Ovary (tissue), 9 donors: ENCODE results near the gene PHLDA2. TPM values are rescaled to one million over a fixed set of nuclear protein-coding genes. Genes with fewer than 3 reads are reported as not detected.

ENCODE experiments used
- DNase-seq, 5 donors: peaks; one replicate each; pipeline ENCODE4 v3.0.0-alpha.2; 2019 to 2020
- H3K27ac ChIP-seq, 2 donors: fragments of 200-600 bp; one replicate each; pipeline versions ENCODE4 v1.5.1 to v1.8.0; 2019 to 2022
- H3K27me3 ChIP-seq: fragments of 200-600 bp; one replicate; pipeline ENCODE4 v1.8.0; 2022
- H3K36me3 ChIP-seq: fragments of 200-600 bp; sonication (generic); one replicate; pipeline ENCODE4 v1.5.1; 2019
- H3K4me1 ChIP-seq: one replicate; pipeline ENCODE4 v1.8.1; 2013; ENCODE audit warnings: mild to moderate bottlenecking, moderate library complexity; ENCODE audit not compliant: insufficient read depth
- H3K4me3 ChIP-seq: fragments of 200-600 bp; sonication (generic); one replicate; pipeline ENCODE4 v1.5.1; 2017
- H3K9me3 ChIP-seq, 2 donors: fragments of 200-600 bp in 1 of 2; sonication (generic) in 1 of 2; one replicate each; pipeline versions ENCODE4 v1.5.1 to v1.8.1; 2013 to 2019; ENCODE audit warnings: mild to moderate bottlenecking in 1 of 2, moderate library complexity in 1 of 2
- EP300 ChIP-seq: sonication (generic); formaldehyde crosslinking; IDR thresholded peaks from one replicate; pipeline ENCODE4 v1.6.1; 2017; ENCODE audit warnings: antibody characterized with exemption
- POLR2A ChIP-seq: fragments of 450-650 bp; IDR thresholded peaks from one replicate; pipeline ENCODE4 v1.6.1; 2017; ENCODE audit warnings: antibody characterized with exemption, mild to moderate bottlenecking, moderate library complexity
- WGBS, 3 donors: extraction: QIAGEN DNeasy Blood & Tissue Kit in 1 of 3; methylation state at CpG; one replicate each; pipeline versions ENCODE4 v1.1.5 to v1.1.7; 2013 to 2017; 5-methylcytosine and 5-hydroxymethylcytosine counted together
- intact Hi-C, 4 donors: fragments of 100-400 bp; cut with DNase I; formaldehyde crosslinking; loops; one replicate each; pipeline versions ENCODE4 v1.11.0 to v1.15.1; 2022 to 2023
- polyA plus RNA-seq, 2 donors: library from polyadenylated mRNA; stranded (reverse); fragments of 200-250 nt in 1 of 2; fragments of 350-450 nt in 1 of 2; fragmentation: Illumina TruSeq in 1 of 2; extraction: RNeasy Lipid Tissue Mini Kit (QIAGEN cat#74804) in 1 of 2; gene quantifications; one replicate each; pipeline ENCODE4 v1.2.3, GENCODE V29; 2013 to 2014
- total RNA-seq, 7 donors: library from RNA; depleted of rRNA in 2 of 7; stranded (reverse); fragments of >200 nt in 2 of 7; fragmentation: NEBNext Ultra II Directional in 3 of 7; extraction: Animal tissue kit (Norgen Biotek cat#: 25700) in 3 of 7; gene quantifications; one replicate each; pipeline versions ENCODE4 v1.1.0 to v1.2.4, GENCODE V29; 2016 to 2023
- TF ChIP-seq, protein P1 (sequence below), 3 donors: fragments of 450-650 bp in 2 of 3; fragments of 200-600 bp in 1 of 3; IDR thresholded peaks; one replicate each; pipeline versions ENCODE4 v1.5.1 to v1.8.0; 2016 to 2022; ENCODE audit warnings: antibody characterized with exemption in 3 of 3, mild to moderate bottlenecking in 1 of 3
- donor health status: DM: no; HTN: no; CAD: no; lungs with moderate emphysema.
- donor health status: DM: no; HTN: no; CAD: no.
- donor health status: Bipolar disorder and iron deficiency.
- donor health status: DM: yes; HTN: yes; CAD: no.
- donor health status: DM: no; HTN: no; CAD: no.
- donor health status: DM: yes; HTN: yes; CAD: no.

PHLDA2 gene
- total and polyA plus RNA-seq, 9 donors: 0.60 to 11.3 (median 1.7) TPM; not detected in 1

DNA sequence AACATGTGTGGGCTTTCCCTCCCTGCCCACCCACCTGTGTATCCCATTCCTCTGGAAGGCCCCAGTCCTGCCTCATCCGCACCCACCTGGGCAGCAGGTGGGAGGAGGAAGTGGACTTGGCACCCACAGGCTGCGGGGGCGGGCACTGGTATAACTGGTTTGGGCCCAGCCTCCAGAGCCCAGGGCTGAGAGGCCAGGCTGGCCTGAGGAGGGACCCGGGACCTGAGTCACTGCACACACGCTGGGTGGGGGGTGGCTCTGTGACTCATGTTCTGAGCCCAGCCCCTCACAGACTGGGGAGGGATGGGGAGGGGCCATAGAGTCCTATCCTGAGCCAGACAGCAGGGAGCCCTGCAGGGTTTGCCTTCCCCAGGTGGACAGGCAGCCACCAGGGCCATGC is 16.7 kb downstream of the PHLDA2 start:
- H3K4me3 ChIP-seq: no peak overlapping the region
- TF ChIP-seq POLR2A (no peak), EP300 (no peak)
- TF ChIP-seq, protein P1, sequence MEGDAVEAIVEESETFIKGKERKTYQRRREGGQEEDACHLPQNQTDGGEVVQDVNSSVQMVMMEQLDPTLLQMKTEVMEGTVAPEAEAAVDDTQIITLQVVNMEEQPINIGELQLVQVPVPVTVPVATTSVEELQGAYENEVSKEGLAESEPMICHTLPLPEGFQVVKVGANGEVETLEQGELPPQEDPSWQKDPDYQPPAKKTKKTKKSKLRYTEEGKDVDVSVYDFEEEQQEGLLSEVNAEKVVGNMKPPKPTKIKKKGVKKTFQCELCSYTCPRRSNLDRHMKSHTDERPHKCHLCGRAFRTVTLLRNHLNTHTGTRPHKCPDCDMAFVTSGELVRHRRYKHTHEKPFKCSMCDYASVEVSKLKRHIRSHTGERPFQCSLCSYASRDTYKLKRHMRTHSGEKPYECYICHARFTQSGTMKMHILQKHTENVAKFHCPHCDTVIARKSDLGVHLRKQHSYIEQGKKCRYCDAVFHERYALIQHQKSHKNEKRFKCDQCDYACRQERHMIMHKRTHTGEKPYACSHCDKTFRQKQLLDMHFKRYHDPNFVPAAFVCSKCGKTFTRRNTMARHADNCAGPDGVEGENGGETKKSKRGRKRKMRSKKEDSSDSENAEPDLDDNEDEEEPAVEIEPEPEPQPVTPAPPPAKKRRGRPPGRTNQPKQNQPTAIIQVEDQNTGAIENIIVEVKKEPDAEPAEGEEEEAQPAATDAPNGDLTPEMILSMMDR (IDR thresholded peaks at IDR 0.05): no peak
- WGBS, 3 donors: 70 to 76% (median 72%) methylated on average over 5 of the region's 5 CpGs
- peak in 1 of 5 donors; percentile 9 for DNase-seq
- H3K4me1 ChIP-seq: no peaks in the 10 kb centered on the region
- intact Hi-C loops: loop anchor here in 1 of 4 donors (10.0 kb wide), 1 partner anchor 708 kb away; no protein-coding TSS in a partner anchor
- H3K27ac ChIP-seq: no peak overlapping the region
- H3K27me3 ChIP-seq: no peaks in the 10 kb centered on the region
- no peaks in the 10 kb centered on the region for H3K9me3 ChIP-seq
- H3K36me3 ChIP-seq: no peaks in the 10 kb centered on the region

DNA sequence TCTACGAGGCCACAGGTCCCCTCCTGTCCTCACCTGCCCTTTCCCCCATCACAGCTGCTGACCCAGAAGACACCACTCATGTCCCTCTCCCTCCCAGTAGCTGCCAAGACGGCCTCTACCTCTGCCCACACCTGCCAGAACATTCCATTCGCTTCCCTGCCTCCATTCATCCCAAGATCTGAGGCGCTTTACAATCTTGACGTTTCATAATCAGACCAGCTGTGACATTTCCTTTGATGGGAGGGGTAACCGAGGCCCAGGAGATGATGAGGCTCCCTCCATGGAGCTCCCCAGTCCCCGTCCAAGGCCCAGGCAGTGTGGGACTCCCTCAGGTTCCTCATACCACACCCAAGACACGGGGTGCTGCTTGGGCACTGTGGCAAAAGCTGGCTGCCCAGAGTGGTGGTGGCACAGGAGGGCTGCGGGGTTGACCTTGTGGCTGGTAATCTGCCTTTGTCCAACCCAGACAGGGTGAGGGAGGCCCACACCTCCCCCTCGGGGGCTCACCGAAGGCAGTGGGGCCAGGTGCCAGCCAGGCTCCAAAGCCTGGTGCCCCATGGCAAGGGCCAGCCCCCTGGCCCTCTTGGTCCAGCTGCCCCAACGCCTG is 17.3 kb downstream of the PHLDA2 start:
- no peak overlapping the region for H3K4me3 ChIP-seq
- H3K27ac ChIP-seq: no peak overlapping the region
- no peak for DNase-seq
- 79 to 84% (median 81%) methylated on average over 10 to 12 of the region's 12 CpGs for WGBS, 3 donors
- no peaks in the 10 kb centered on the region for H3K36me3 ChIP-seq
- no peaks in the 10 kb centered on the region for H3K4me1 ChIP-seq
- no peaks in the 10 kb centered on the region for H3K9me3 ChIP-seq
- TF ChIP-seq, protein P1 (IDR thresholded peaks at IDR 0.05): no peak
- TF ChIP-seq EP300 (no peak), POLR2A (no peak)
- H3K27me3 ChIP-seq: no peaks in the 10 kb centered on the region
- intact Hi-C loops: loop anchor here in 1 of 4 donors (10.0 kb wide), 1 partner anchor 707 kb away; no protein-coding TSS in a partner anchor

DNA sequence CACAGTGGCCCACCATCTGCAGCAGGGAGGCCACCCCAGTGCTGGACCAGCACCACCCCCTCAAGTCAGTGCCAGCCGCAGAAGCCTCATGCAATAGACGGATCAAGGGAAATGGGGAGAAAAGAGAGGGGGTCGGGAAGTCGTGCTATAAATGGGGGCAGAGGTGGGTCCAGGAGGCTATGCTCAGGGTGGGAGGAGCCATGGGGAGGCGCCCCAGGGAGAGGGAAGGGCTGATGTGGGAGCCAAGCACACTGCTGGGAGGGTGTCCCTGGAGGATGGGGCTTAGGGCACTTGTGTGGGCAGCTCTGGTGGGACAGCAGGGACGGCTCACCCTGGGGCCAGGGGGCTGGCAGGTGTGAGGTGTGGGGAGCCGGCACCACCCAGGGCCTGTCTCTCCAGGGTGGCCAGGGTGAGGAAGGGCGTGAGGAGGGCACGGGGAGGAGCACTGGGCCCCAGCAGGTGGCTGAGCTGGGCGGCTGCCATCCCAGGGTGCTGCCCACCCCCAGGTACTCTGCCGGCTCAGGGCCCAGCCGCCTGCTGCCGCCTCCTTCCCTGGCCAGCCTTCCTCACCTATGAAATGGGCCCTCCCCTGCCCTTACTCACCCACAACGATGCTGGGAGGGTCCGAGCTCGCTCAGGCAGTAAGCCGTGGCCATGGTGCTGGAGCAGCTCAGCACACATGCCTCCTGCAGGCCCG is 18.0 kb downstream of the PHLDA2 start:
- intact Hi-C loops: loop anchor here in 1 of 4 donors (10.0 kb wide), 1 partner anchor 706 kb away; no protein-coding TSS in a partner anchor
- DNase-seq: no peak
- no peaks in the 10 kb centered on the region for H3K27me3 ChIP-seq
- 83 to 87% (median 86%) methylated on average over 17 to 18 of the region's 18 CpGs for WGBS, 3 donors
- H3K4me3 ChIP-seq: no peak overlapping the region
- no peaks in the 10 kb centered on the region for H3K4me1 ChIP-seq
- no peak overlapping the region for H3K27ac ChIP-seq
- H3K36me3 ChIP-seq: no peaks in the 10 kb centered on the region
- no peak for TF ChIP-seq POLR2A
- TF ChIP-seq, protein P1 (IDR thresholded peaks at IDR 0.05): no peak
- TF ChIP-seq EP300: no peak
- H3K9me3 ChIP-seq: no peaks in the 10 kb centered on the region

DNA sequence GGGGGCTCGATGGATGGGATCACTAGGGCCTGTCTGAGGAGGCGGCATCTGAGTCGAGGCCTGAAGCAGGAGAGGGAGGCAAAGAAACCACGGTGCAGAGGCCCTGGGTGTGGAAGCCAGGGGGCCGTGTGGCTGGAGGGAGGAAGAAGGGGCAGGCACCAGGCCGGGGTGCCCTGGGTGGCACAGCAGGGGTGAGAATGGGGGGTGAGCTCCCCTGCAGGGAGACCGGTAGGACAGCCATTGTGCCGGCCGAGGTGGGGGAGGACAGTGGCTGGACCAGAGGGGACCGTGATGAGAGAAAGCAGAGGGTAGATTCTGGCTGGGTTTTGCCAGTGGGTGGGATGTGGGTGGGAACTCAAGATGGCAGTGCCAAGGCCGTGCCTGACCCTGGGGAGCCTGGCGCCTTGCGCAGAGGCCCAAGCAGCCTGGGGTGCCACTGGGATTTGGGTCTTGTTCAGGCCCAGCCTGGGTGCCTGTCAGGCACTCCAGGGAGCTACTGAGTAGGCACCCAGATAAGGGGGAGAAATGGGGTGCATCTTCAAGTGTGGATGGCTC is 18.7 kb downstream of the PHLDA2 start:
- H3K27ac ChIP-seq: no peak overlapping the region
- intact Hi-C loops: loop anchor here in 1 of 4 donors (10.0 kb wide), 1 partner anchor 706 kb away; no protein-coding TSS in a partner anchor
- H3K9me3 ChIP-seq: no peaks in the 10 kb centered on the region
- no peak overlapping the region for H3K4me3 ChIP-seq
- no peaks in the 10 kb centered on the region for H3K36me3 ChIP-seq
- H3K4me1 ChIP-seq: no peaks in the 10 kb centered on the region
- TF ChIP-seq EP300: no peak
- H3K27me3 ChIP-seq: no peaks in the 10 kb centered on the region
- no peak for DNase-seq
- WGBS, 3 donors: 92 to 94% (median 93%) methylated on average over 13 of the region's 13 CpGs
